Cardiac fibroblast (primary cell): ENCODE data around the gene TYR.
A peak's percentile ranks its signal among the peaks of the same experiment; 100 is the strongest.

ENCODE experiments used
- DNase-seq, 2 donors: peaks; one replicate each; pipeline versions ENCODE4 v3.0.0 to v3.0.0-alpha.2; 2010; ENCODE audit warnings: low read depth in 2 of 2
- H3K4me3 ChIP-seq, 2 donors: replicated peaks in 1 of 2; 1 replicate in 1 of 2; 2 replicates in 1 of 2; pipeline ENCODE4 v1.5.1; 2011; ENCODE audit warnings: low read depth in 2 of 2, low read length in 2 of 2, mild to moderate bottlenecking in 2 of 2, moderate library complexity in 1 of 2
- TF ChIP-seq, protein P1 (sequence below): IDR thresholded peaks from one replicate; pipeline ENCODE4 v1.5.1; 2011; ENCODE audit warnings: low read depth, mild to moderate bottlenecking, low read length, inconsistent platforms

TYR gene

DNA sequence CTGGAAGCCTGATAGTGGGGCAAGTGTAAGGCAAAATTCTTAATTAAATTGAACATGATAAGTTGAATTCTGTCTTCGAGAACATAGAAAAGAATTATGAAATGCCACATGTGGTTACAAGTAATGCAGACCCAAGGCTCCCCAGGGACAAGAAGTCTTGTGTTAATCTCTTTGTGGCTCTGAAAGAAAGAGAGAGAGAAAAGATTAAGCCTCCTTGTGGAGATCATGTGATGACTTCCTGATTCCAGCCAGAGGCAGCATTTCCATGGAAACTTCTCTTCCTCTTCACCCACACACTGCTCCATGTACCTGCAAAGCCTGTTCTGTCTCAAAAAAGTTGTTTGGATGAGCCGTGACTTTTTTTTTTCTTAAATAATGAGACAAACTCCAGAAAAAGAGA is 1.9 kb upstream of the TYR start:
- TF ChIP-seq, protein P1, sequence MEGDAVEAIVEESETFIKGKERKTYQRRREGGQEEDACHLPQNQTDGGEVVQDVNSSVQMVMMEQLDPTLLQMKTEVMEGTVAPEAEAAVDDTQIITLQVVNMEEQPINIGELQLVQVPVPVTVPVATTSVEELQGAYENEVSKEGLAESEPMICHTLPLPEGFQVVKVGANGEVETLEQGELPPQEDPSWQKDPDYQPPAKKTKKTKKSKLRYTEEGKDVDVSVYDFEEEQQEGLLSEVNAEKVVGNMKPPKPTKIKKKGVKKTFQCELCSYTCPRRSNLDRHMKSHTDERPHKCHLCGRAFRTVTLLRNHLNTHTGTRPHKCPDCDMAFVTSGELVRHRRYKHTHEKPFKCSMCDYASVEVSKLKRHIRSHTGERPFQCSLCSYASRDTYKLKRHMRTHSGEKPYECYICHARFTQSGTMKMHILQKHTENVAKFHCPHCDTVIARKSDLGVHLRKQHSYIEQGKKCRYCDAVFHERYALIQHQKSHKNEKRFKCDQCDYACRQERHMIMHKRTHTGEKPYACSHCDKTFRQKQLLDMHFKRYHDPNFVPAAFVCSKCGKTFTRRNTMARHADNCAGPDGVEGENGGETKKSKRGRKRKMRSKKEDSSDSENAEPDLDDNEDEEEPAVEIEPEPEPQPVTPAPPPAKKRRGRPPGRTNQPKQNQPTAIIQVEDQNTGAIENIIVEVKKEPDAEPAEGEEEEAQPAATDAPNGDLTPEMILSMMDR: no peak
- no peak overlapping the region for H3K4me3 ChIP-seq

GRCh38 chr11:89176938-89177337 is 737 bp upstream of the TYR start:
- TF ChIP-seq, protein P1: no peak
- H3K4me3 ChIP-seq: no peak overlapping the region
- DNase-seq: no peak

More for the DNA sequence above, 1.9 kb upstream of the TYR start:
- DNase-seq: no peak

DNA sequence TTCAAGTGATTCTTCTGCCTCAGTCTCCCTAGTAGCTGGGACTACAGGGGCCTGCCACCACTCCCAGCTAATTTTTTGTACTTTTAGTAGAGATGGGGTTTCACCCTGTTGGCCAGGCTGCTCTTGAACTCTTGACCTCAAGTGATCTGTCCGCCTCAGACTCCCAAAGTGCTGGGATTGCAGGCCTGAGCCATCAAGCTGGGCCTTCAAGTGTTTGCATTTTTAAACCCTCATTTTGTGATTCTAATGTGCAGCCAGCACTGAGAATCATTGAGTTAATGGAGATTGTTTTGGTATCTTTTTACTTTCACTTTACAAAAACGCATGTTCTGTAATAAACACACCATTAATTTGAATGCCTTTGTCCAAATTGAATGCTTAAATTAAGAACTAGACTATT is 3.4 kb downstream of the TYR start:
- no peak for DNase-seq
- TF ChIP-seq, protein P1: no peak
- H3K4me3 ChIP-seq: no peak overlapping the region

DNA sequence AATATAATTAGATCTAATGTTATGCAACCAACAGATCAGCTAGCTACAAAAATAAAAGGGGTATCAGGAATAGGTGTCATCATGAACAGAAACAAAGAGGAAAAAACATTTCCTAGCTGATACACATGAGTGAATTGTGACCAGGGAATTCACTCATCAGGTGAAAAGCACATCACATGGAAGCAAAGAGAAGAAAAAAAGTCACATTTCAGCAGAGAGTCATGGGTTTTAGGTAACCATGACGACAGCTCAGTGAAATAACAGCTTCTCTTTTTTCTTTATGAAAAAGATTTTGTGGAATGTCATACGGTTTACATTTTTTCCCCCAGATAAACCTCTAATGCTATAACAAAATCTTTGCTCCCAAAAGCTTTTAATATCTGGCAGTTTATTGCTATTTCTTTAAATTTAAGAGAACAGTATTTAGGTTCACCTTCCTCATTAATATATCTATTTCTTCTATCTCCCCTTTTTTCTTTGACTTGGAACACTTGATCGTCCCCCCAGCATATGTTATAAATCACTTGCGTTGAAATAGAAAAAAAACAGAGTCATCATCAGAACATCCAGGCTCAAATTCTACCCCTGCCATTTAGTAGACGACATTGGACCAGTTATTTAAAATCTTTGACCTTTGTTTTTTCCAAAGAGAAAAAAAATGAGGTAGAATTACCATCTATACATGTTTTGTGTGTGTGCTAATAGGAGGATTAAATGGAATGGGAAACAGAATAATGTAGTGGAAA is 5.3 kb downstream of the TYR start:
- H3K4me3 ChIP-seq: no peak overlapping the region
- peak in 1 of 2 donors; percentile 2 for DNase-seq

DNA sequence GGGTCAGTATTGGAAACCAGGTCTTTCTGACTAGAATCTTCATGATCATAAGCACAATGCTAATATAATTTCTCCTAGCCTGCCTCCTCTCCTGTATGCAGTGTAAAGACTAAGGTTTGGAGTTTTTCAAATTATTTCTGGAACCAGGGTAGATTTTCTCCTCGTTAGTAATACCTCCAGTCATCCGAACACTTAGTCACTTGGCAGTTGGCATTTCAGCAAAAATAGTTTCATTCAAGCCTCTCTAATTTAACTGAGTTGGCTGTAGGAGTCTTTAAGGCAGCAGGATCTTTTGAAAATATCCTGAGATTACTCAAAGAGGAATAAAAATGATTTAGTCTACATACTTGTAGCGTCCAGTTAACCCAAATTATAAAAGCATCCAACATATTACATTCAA is 6.3 kb downstream of the TYR start:
- H3K4me3 ChIP-seq: no peak overlapping the region
- TF ChIP-seq, protein P1: no peak
- DNase-seq: no peak

More for the DNA sequence above, 5.3 kb downstream of the TYR start:
- TF ChIP-seq, protein P1: no peak

DNA sequence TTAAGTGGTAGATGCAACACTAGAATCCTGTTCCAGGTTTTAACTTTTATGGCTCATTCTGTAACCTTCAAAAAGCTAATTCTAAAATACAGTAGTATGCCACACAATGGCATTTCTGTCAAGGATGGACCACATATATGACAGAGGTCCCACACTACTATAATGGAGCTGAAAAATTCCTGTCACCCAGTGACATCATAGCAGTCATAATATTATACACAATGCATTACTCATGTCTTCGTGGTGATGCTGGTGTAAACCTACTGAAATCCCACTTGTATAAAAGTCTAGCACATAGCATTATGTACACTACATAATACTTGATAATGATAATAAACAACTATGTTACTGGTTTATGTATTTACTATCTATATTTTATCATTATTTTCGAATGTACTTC is 12.1 kb downstream of the TYR start:
- no peak overlapping the region for H3K4me3 ChIP-seq
- TF ChIP-seq, protein P1: no peak
- no peak for DNase-seq

- no peak for DNase-seq
- TF ChIP-seq, protein P1: no peak
Observed at GRCh38 chr11:89201138-89201537, 23.5 kb downstream of the TYR start.

More at GRCh38 chr11:89201138-89201537, 23.5 kb downstream of the TYR start:
- H3K4me3 ChIP-seq: no peak overlapping the region
